ENCODE results near the gene BACE1. TPM values are rescaled to one million over a fixed set of nuclear protein-coding genes. Genes with fewer than 3 reads are reported as not detected.

Gene BACE1
- total and polyA plus RNA-seq, 2 of the 13 experiments (the other 11 are each of a cell fraction or from before 2014, with no cell fraction given), result 7.5 to 17.9 TPM

- TF ChIP-seq NFAT5 (CRISPR knock-in tag; IDR thresholded peaks at IDR 0.05) (no peak), KDM2A (CRISPR knock-in tag; IDR thresholded peaks at IDR 0.05; ENCODE audit: borderline replicate concordance, low read depth) (no peak), MLXIP (CRISPR knock-in tag; IDR thresholded peaks at IDR 0.05; ENCODE audit: borderline replicate concordance) (no peak), ETV6 (CRISPR knock-in tag; conservative IDR thresholded peaks at IDR 0.05) (no peak), RARG (CRISPR knock-in tag; IDR thresholded peaks at IDR 0.05; ENCODE audit: low read depth) (no peak), ZFP91 (CRISPR knock-in tag; IDR thresholded peaks at IDR 0.05; ENCODE audit: borderline replicate concordance) (no peak), AHR (CRISPR knock-in tag; IDR thresholded peaks at IDR 0.05) (no peak), ZNF761 (CRISPR knock-in tag; conservative IDR thresholded peaks at IDR 0.05) (no peak), ZNF468 (CRISPR knock-in tag; IDR thresholded peaks at IDR 0.05) (no peak), FOSL1 (CRISPR knock-in tag; IDR thresholded peaks at IDR 0.05; ENCODE audit: borderline replicate concordance) (no peak), MZF1 (CRISPR knock-in tag; IDR thresholded peaks at IDR 0.05; ENCODE audit: borderline replicate concordance) (no peak)
Measured at GRCh38 chr11:117337076-117337475, 21.0 kb upstream of the BACE1 start (continued).
